Lower lobe of right lung (tissue), 2 donors: ENCODE measurements around the gene NFATC1. TPM values are rescaled to one million over a fixed set of nuclear protein-coding genes. Genes with fewer than 3 reads are reported as not detected.
A peak's percentile ranks its signal among the peaks of the same experiment; 100 is the strongest.

Experiments
- ATAC-seq, 2 donors: fragments of 200-7000 bp; cut with Tn5 transposase; one replicate each; pipeline ENCODE4 v1.9.1; 2020 to 2022; ENCODE audit warnings: mild to moderate bottlenecking in 2 of 2, moderate library complexity in 2 of 2
- DNase-seq: peaks from one replicate; pipeline ENCODE4 v3.0.0-alpha.2; 2020
- H3K27ac ChIP-seq: fragments of 200-600 bp; one replicate; pipeline ENCODE4 v1.8.0; 2022
- H3K27me3 ChIP-seq: fragments of 200-600 bp; one replicate; pipeline ENCODE4 v1.8.0; 2022; ENCODE audit warnings: low read depth
- H3K36me3 ChIP-seq: fragments of 200-600 bp; one replicate; pipeline ENCODE4 v1.8.0; 2022; ENCODE audit warnings: mild to moderate bottlenecking
- H3K4me1 ChIP-seq: fragments of 200-600 bp; one replicate; pipeline ENCODE4 v1.8.0; 2022
- H3K4me3 ChIP-seq: fragments of 200-600 bp; one replicate; pipeline ENCODE4 v1.8.0; 2022; ENCODE audit warnings: mild to moderate bottlenecking
- H3K9me3 ChIP-seq: fragments of 200-600 bp; one replicate; pipeline ENCODE4 v1.8.0; 2022
- intact Hi-C: fragments of 100-400 bp; cut with DNase I; formaldehyde crosslinking; loops from one replicate; pipeline ENCODE4 v1.11.0; 2022
- total RNA-seq: library from RNA; stranded (reverse); fragmentation: NEBNext Ultra II Directional; extraction: Animal tissue kit (Norgen Biotek cat#: 25700); gene quantifications from one replicate; pipeline ENCODE4 v1.2.1, GENCODE V29; 2021
- TF ChIP-seq, protein P1 (sequence below): fragments of 200-600 bp; IDR thresholded peaks from one replicate; pipeline ENCODE4 v1.8.0; 2022; ENCODE audit warnings: antibody characterized with exemption, mild to moderate bottlenecking
- donor health status: DM: no; HTN: yes; CAD: no; lungs with severe emphysema.

NFATC1 gene
- total RNA-seq, 1 donor from 2014 or later: 21.4 TPM

DNA sequence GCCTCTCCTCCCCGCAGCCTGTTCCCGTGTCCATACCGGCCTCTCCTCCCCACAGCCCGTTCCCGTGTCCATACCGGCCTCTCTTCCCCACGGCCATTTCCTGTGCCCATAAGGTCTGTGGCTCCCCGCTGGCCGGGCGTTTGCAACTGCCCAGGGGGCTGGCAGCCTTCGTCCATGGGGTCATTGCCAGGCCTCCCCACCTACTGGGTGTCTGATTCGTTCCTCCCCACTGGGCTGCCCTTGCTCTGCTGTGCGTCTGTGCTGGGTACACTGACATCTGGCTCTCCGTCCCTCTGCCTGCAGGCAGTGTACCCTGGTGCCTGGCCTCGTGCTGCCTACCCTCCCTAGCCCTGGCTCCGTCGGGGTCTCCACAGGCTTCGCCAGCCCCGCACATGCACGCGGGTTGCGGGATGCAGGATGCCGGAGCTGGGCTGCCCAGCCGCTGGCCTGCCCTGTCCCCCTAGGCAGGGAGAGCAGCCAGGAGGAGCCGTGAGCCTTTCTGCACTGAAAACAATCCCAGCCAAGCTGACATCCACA is 67.8 kb downstream of the NFATC1 start:
- TF ChIP-seq, protein P1, sequence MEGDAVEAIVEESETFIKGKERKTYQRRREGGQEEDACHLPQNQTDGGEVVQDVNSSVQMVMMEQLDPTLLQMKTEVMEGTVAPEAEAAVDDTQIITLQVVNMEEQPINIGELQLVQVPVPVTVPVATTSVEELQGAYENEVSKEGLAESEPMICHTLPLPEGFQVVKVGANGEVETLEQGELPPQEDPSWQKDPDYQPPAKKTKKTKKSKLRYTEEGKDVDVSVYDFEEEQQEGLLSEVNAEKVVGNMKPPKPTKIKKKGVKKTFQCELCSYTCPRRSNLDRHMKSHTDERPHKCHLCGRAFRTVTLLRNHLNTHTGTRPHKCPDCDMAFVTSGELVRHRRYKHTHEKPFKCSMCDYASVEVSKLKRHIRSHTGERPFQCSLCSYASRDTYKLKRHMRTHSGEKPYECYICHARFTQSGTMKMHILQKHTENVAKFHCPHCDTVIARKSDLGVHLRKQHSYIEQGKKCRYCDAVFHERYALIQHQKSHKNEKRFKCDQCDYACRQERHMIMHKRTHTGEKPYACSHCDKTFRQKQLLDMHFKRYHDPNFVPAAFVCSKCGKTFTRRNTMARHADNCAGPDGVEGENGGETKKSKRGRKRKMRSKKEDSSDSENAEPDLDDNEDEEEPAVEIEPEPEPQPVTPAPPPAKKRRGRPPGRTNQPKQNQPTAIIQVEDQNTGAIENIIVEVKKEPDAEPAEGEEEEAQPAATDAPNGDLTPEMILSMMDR: no peak
- intact Hi-C loops: no loop called here
- no peak overlapping the region for H3K27ac ChIP-seq
- no peaks in the 10 kb centered on the region for H3K9me3 ChIP-seq
- no peaks in the 10 kb centered on the region for H3K27me3 ChIP-seq
- DNase-seq (no peak), ATAC-seq (no peak)
- peaks cover 36% of the 10 kb centered on the region for H3K36me3 ChIP-seq
- H3K4me3 ChIP-seq: no peak overlapping the region
- peaks cover 11% of the 10 kb centered on the region for H3K4me1 ChIP-seq

DNA sequence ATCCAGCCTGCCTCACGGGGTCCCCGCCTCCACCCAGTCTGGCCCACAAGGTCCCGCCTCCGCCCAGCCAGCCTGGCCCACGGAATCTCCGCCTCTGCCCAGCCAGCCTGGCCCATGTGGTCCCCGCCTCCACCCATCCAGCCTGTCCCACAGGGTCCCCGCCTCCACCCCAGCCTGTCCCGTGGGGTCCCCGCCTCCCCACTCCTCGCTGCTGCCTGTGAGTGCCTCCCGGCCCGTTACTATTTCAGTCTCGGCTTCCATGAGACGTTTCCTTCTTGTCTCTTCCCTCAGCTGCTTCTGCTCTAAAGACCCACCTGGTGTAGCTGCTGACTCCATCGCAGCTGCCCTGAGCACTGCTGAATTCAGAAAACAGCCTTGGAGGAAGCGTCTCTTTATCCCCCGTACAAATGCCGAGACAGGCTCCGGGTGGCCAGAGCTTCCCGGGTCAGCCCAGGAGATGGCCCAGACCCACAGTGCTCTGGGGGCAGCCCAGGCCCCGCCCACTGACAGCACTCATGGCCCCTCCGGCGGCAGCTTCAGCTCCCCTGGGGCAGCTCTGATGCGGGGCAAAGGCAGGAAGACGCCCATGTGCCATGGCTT is 69.8 kb downstream of the NFATC1 start:
- Histone ChIP-seq H3K27ac (no peak overlapping the region), H3K4me3 (no peak overlapping the region), H3K9me3 (no peaks in the 10 kb centered on the region), H3K36me3 (peaks cover 54% of the 10 kb centered on the region), H3K4me1 (no peaks in the 10 kb centered on the region), H3K27me3 (no peaks in the 10 kb centered on the region)
- ATAC-seq (peak; percentile 38 to 52), DNase-seq (no peak)
- intact Hi-C loops: no loop called here
- TF ChIP-seq, protein P1: no peak

DNA sequence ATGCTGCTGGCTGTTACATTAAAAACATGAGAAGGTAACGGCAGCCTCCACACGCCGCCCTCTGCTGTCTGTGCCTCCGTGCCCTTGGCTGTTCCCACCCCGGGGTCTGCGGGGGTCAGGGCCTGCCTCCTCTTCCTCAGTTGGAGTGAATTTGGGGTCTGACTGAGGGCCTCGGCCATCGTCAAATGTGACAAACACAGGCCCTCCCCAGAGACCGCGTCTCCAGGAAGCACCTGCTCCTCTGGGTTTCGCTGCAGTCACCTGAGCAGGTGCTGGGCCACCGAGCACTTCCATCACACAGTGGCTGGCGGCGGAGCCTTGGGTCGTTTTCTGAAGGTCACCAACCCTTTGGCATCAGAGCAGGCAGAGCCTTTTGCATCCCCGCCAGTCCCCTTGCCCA is 70.9 kb downstream of the NFATC1 start:
- H3K27ac ChIP-seq: no peak overlapping the region
- TF ChIP-seq, protein P1: no peak
- H3K9me3 ChIP-seq: no peaks in the 10 kb centered on the region
- no peak overlapping the region for H3K4me3 ChIP-seq
- H3K36me3 ChIP-seq: peaks cover 54% of the 10 kb centered on the region
- no peaks in the 10 kb centered on the region for H3K4me1 ChIP-seq
- no peaks in the 10 kb centered on the region for H3K27me3 ChIP-seq
- DNase-seq: no peak
- intact Hi-C loops: no loop called here
- ATAC-seq: no peak

DNA sequence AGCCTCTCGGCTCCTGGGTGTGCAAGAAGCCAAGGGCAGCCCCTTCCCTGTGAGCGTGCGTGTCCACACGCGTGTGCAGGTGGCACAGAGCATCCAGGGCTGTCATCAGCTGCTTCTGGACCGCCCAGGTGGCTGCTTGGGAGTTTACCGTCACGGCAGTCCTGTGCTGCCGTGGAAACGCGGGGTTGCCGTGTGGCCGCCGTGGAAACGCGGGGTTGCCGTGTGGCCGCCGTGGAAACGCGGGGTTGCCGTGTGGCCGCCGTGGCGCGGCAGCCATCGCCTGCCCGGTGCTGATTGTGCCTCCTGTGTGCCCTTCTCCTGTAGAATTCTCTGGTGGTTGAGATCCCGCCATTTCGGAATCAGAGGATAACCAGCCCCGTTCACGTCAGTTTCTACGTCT is 71.4 kb downstream of the NFATC1 start:
- Histone ChIP-seq H3K9me3 (no peaks in the 10 kb centered on the region), H3K27me3 (no peaks in the 10 kb centered on the region), H3K27ac (no peak overlapping the region), H3K4me1 (no peaks in the 10 kb centered on the region), H3K36me3 (peaks cover 48% of the 10 kb centered on the region), H3K4me3 (no peak overlapping the region)
- intact Hi-C loops: no loop called here
- TF ChIP-seq, protein P1: no peak
- DNase-seq: no peak
- no peak for ATAC-seq

DNA sequence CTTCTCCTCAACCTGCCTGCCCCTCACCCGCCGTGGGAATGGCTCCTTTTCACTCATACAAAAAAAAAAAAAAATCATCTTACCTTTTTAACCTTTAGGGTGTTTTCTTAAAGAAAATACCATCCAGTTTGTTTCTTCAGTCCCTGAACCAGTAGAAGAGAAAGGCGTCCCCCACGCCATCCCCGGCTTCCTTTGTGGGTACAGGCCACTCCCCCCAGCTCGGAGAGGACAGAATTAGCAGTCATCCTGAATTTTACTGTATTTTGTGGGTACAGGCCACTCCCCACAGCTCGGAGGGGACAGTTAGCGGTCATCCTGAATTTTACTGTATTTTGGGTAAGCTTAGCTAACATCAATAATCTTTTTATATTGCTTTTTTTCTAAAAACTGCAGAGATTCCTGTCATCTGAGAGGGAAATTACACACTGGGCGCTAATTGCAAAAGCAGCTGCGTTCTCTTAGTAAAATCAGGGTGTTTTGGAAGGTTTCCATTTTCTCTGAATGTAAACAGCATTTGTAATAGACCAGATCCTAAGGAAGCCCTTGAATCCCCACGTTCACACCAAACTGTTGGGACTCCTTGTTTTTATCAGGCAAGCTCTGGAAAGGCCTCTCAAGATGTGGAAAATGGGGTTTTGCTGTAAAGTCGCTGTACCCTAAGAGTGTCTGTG is 72.5 kb downstream of the NFATC1 start:
- Histone ChIP-seq H3K27me3 (no peaks in the 10 kb centered on the region), H3K4me1 (no peaks in the 10 kb centered on the region), H3K9me3 (no peaks in the 10 kb centered on the region), H3K36me3 (peaks cover 42% of the 10 kb centered on the region), H3K4me3 (no peak overlapping the region), H3K27ac (no peak overlapping the region)
- intact Hi-C loops: no loop called here
- no peak for DNase-seq
- TF ChIP-seq, protein P1: no peak
- no peak for ATAC-seq
